ENCODE measurements around the gene SIN3B. TPM values are rescaled to one million over a fixed set of nuclear protein-coding genes. Genes with fewer than 3 reads are reported as not detected.

The SIN3B gene
- total RNA-seq, 4 donors from 2014 or later: 38.1 to 294 (median 66.5) TPM

- Histone ChIP-seq H3K36me3 (no peaks in the 10 kb centered on the region), H3K27me3 (no peaks in the 10 kb centered on the region), H3K27ac (no peak overlapping the region), H3K4me3 (no peak overlapping the region), H3K9me3 (no peaks in the 10 kb centered on the region), H3K4me1 (peaks cover 0 to 9% (median 2%) of the 10 kb centered on the region in 4 donors)
- 86 to 93% methylated on average over 9 to 12 of the region's 19 CpGs for WGBS, 2 donors (ENCODE audit: low coverage in 1 of 2)
- in situ Hi-C loops (cut with MboI; ENCODE audit: low pct_ligation_motif_present in 1 of 4, low pct_unique_long_range_greater_than_20kb in 1 of 4, low sequenced_read_pairs in 3 of 4): loop anchor here in 1 of 4 donors (10.0 kb wide), 1 partner anchor 117 kb away; no protein-coding TSS in a partner anchor
- TF ChIP-seq POLR2A (IDR thresholded peaks at IDR 0.05) (no peak), EP300 (IDR thresholded peaks at IDR 0.05; ENCODE audit: low read depth) (no peak), POLR2AphosphoS5 (IDR thresholded peaks at IDR 0.05) (no peak)
- TF ChIP-seq, protein P1, sequence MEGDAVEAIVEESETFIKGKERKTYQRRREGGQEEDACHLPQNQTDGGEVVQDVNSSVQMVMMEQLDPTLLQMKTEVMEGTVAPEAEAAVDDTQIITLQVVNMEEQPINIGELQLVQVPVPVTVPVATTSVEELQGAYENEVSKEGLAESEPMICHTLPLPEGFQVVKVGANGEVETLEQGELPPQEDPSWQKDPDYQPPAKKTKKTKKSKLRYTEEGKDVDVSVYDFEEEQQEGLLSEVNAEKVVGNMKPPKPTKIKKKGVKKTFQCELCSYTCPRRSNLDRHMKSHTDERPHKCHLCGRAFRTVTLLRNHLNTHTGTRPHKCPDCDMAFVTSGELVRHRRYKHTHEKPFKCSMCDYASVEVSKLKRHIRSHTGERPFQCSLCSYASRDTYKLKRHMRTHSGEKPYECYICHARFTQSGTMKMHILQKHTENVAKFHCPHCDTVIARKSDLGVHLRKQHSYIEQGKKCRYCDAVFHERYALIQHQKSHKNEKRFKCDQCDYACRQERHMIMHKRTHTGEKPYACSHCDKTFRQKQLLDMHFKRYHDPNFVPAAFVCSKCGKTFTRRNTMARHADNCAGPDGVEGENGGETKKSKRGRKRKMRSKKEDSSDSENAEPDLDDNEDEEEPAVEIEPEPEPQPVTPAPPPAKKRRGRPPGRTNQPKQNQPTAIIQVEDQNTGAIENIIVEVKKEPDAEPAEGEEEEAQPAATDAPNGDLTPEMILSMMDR (IDR thresholded peaks at IDR 0.05): no peak
- intact Hi-C loops (cut with DNase I; ENCODE audit: low total_unique reads): no loop called here
- no peak for DNase-seq
Measured at GRCh38 chr19:16901491-16902175, 72.4 kb downstream of the SIN3B start.

- H3K27ac ChIP-seq: no peak overlapping the region
- H3K9me3 ChIP-seq: no peaks in the 10 kb centered on the region
- TF ChIP-seq POLR2AphosphoS5 (IDR thresholded peaks at IDR 0.05) (no peak), POLR2A (IDR thresholded peaks at IDR 0.05) (no peak), EP300 (IDR thresholded peaks at IDR 0.05; ENCODE audit: low read depth) (no peak)
- TF ChIP-seq, protein P1 (IDR thresholded peaks at IDR 0.05): no peak
- H3K36me3 ChIP-seq: no peaks in the 10 kb centered on the region
- intact Hi-C loops (cut with DNase I; ENCODE audit: low total_unique reads): no loop called here
- no peaks in the 10 kb centered on the region for H3K27me3 ChIP-seq
- WGBS, 2 donors (ENCODE audit: low coverage in 1 of 2): 89 to 93% methylated on average over 3 to 8 of the region's 12 CpGs
- no peak for DNase-seq
- peaks cover 0 to 9% (median under 1%) of the 10 kb centered on the region in 4 donors for H3K4me1 ChIP-seq
- H3K4me3 ChIP-seq: no peak overlapping the region
- in situ Hi-C loops (cut with MboI; ENCODE audit: low pct_ligation_motif_present in 1 of 4, low pct_unique_long_range_greater_than_20kb in 1 of 4, low sequenced_read_pairs in 3 of 4): loop anchor here in 1 of 4 donors (10.0 kb wide), 1 partner anchor 118 kb away; no protein-coding TSS in a partner anchor
Measured at GRCh38 chr19:16902545-16902944, 73.3 kb downstream of the SIN3B start.

DNA sequence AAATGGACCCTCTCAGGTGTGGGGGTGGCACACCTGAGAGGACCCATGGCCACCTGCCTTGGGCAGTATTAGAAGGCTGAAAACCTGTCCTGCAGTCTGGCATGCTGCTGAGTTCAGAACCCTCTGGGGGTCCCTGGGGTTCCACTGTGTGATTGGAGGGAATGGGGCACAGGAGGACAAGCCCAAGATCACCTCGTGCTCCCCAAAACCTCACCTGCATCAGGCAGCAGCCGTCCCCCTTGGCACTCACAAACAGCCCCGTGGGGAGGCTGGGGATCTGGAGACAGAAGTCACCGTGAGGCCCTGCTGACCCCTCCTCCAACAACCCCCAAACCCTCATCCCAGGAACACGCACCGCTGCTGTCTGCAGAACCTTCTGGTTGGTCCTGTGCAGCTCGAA, 74.1 kb downstream of the SIN3B start:
- peaks cover 0 to 3% (median 0%) of the 10 kb centered on the region in 4 donors for H3K4me1 ChIP-seq
- no peaks in the 10 kb centered on the region for H3K9me3 ChIP-seq
- H3K27ac ChIP-seq: no peak overlapping the region
- no peaks in the 10 kb centered on the region for H3K36me3 ChIP-seq
- 84% methylated on average over 7 of the region's 7 CpGs; no CpG with 5 or more reads in 1 of the 2 donors for WGBS, 2 donors (ENCODE audit: low coverage in 1 of 2)
- DNase-seq: no peak
- TF ChIP-seq POLR2A (IDR thresholded peaks at IDR 0.05): no peak
- TF ChIP-seq, protein P1 (IDR thresholded peaks at IDR 0.05): no peak
- no peaks in the 10 kb centered on the region for H3K27me3 ChIP-seq
- in situ Hi-C loops (cut with MboI; ENCODE audit: low pct_ligation_motif_present in 1 of 4, low pct_unique_long_range_greater_than_20kb in 1 of 4, low sequenced_read_pairs in 3 of 4) (loop anchor here in 1 of 4 donors (10.0 kb wide), 1 partner anchor 119 kb away; no protein-coding TSS in a partner anchor), intact Hi-C loops (cut with DNase I; ENCODE audit: low total_unique reads) (no loop called here)
- no peak overlapping the region for H3K4me3 ChIP-seq

GRCh38 chr19:16904599-16904998, 75.4 kb downstream of the SIN3B start:
- DNase-seq: no peak
- intact Hi-C loops (cut with DNase I; ENCODE audit: low total_unique reads): no loop called here
- TF ChIP-seq EP300 (IDR thresholded peaks at IDR 0.05; ENCODE audit: low read depth): no peak
- TF ChIP-seq POLR2AphosphoS5 (IDR thresholded peaks at IDR 0.05): no peak
- TF ChIP-seq POLR2A (IDR thresholded peaks at IDR 0.05): no peak
- TF ChIP-seq, protein P1 (IDR thresholded peaks at IDR 0.05): no peak
- in situ Hi-C loops (cut with MboI; ENCODE audit: low pct_ligation_motif_present in 1 of 4, low pct_unique_long_range_greater_than_20kb in 1 of 4, low sequenced_read_pairs in 3 of 4): loop anchor here in 1 of 4 donors (10.0 kb wide), 1 partner anchor 120 kb away; no protein-coding TSS in a partner anchor
- 70% methylated on average over 5 of the region's 5 CpGs; no CpG with 5 or more reads in 1 of the 2 donors for WGBS, 2 donors (ENCODE audit: low coverage in 1 of 2)
- H3K9me3 ChIP-seq: no peaks in the 10 kb centered on the region
- no peaks in the 10 kb centered on the region for H3K4me1 ChIP-seq
- no peak overlapping the region for H3K27ac ChIP-seq
- H3K36me3 ChIP-seq: no peaks in the 10 kb centered on the region
- H3K27me3 ChIP-seq: no peaks in the 10 kb centered on the region
- no peak overlapping the region for H3K4me3 ChIP-seq

All from transverse colon (tissue), 4 donors.